Peyer's patch (tissue), 4 donors: ENCODE measurements around the gene ECM1. TPM values are rescaled to one million over a fixed set of nuclear protein-coding genes. Genes with fewer than 3 reads are reported as not detected.
A peak's percentile ranks its signal among the peaks of the same experiment; 100 is the strongest.

Experiments used
- DNase-seq, 3 donors: peaks; one replicate each; pipeline ENCODE4 v3.0.0-alpha.2; 2017 to 2019
- H3K27ac ChIP-seq, 4 donors: fragments of 200-600 bp; sonication (generic); one replicate each; pipeline ENCODE4 v1.5.1; 2016 to 2019
- H3K27me3 ChIP-seq, 2 donors: fragments of 200-600 bp; sonication (generic); one replicate each; pipeline ENCODE4 v1.5.1; 2019
- H3K36me3 ChIP-seq, 3 donors: fragments of 200-600 bp; sonication (generic); one replicate each; pipeline ENCODE4 v1.5.1; 2016 to 2019
- H3K4me1 ChIP-seq, 4 donors: fragments of 200-600 bp; sonication (generic); one replicate each; pipeline ENCODE4 v1.5.1; 2016 to 2019
- H3K4me3 ChIP-seq, 4 donors: fragments of 200-600 bp; sonication (generic); 1 replicate in 3 of 4; 2 replicates in 1 of 4; pipeline ENCODE4 v1.5.1; 2016 to 2019; ENCODE audit warnings: mild to moderate bottlenecking in 1 of 4
- H3K9me3 ChIP-seq, 4 donors: fragments of 200-600 bp; sonication (generic); one replicate each; pipeline ENCODE4 v1.5.1; 2016 to 2019; ENCODE audit warnings: mild to moderate bottlenecking in 1 of 4
- CTCF ChIP-seq, 6 experiments: fragments of 450-650 bp in 4 of 6; fragments of 200-600 bp in 2 of 6; sonication (generic) in 1 of 6; IDR thresholded peaks; one replicate each; pipeline ENCODE4 v1.5.1; 2017 to 2019; ENCODE audit warnings: antibody characterized with exemption in 6 of 6, mild to moderate bottlenecking in 3 of 6, moderate library complexity in 1 of 6
- POLR2A ChIP-seq, 2 donors: fragments of 450-650 bp; IDR thresholded peaks; one replicate each; pipeline ENCODE4 v1.5.1; 2017; ENCODE audit warnings: antibody characterized with exemption in 2 of 2, mild to moderate bottlenecking in 2 of 2, moderate library complexity in 2 of 2
- total RNA-seq, 4 donors: library from RNA; depleted of rRNA; stranded (reverse); fragments of >200 nt; gene quantifications; one replicate each; pipeline ENCODE4 v1.1.0, GENCODE V29; 2016

ECM1 gene
- total RNA-seq, 4 donors from 2014 or later: 1.4 to 11.6 (median 9.6) TPM

DNA sequence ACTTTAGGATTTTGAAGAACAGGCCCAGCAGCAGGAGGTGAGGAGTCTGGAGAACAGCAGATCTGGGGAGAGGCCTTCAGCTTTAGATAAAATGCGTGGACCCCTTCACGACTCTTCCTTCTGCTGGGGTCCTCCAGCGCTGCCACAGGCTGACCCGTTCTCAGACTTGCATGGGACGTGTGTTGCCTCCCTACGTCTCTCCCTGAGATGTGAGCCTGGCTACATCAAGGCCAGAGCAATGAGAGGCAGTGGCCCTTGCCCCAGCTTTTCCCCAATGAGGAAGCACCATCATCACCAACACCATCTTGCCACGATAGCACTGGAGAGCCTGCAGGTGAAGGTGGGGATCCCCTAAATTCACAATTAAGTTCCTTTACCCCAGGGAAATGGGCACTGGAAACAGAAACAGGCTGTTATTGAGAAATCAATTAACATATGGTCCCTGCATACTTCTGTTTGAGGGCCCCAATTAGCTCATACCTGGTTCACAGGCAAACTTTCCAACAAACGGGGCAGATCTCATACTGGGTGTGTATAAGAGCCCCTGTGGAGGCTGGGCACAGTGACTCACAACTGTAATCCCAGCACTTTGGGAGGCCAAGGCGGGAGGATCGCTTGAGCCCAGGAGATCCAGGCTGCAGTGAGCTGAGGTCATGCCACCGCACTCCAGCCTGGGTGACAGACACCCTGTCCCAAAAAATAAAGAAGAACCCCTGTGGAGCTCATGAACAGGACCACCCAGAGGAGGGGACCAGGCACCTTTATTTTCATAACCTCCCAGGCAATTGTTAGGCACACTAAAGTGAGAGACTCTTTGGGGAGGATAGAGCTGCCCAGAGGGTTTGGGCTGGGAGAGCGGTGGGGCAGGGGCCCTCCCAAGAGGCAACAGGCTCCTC lies 29.2 kb downstream of the ECM1 start:
- H3K27ac ChIP-seq: no peak overlapping the region
- H3K4me1 ChIP-seq: peaks cover 0 to 4% (median 0%) of the 10 kb centered on the region in 4 donors
- no peaks in the 10 kb centered on the region for H3K36me3 ChIP-seq
- no peak for TF ChIP-seq CTCF (IDR thresholded peaks at IDR 0.05)
- no peak for TF ChIP-seq POLR2A (IDR thresholded peaks at IDR 0.05)
- no peaks in the 10 kb centered on the region for H3K9me3 ChIP-seq
- no peak overlapping the region for H3K4me3 ChIP-seq
- DNase-seq: no peak
- H3K27me3 ChIP-seq: no peaks in the 10 kb centered on the region

DNA sequence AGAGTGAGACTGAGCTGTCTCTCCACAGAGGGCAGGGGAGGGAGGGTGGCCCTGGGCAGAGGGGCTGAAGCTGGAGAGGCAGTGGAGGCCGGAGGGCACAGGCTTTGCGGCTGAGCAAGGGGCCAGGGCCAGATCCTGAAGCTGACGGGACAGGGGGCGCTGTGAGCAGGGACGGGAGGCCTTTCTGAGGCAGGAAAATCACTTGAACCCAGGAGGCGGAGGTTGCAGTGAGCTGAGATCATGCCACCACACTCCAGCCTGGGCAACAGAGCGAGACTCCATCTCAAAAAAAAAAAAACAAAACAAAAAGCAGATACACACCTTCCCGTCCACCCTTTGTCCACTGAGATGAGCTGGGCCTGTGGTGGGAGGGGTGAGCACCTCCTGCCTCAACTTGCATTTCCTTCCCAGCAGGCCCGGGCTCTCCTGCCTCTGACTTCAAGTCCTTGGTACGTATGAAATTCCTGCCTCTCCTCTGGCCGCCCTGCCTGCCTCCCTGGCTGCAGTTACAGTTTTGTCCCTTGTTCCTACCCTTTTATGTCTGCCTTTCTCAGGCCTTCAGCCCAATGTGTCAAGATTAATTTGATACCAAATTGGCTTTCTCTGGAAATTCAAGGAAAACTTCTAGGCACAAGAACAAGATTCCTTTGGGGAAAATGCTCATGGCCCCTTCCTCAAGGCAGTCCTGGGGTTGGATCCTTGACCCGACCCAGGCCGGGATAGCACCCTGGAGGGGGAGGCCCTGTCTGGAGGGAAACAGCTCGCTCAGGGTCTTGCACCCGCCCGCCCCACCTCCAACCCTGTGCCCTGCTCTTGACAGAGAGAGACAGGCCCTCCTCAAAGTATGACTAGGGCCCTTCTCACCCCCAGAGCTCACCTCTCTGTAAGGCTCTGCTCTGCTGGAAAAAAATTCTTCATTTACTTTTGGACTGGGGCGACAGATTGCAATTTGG lies 30.1 kb downstream of the ECM1 start:
- Histone ChIP-seq H3K36me3 (no peaks in the 10 kb centered on the region), H3K27me3 (no peaks in the 10 kb centered on the region), H3K4me1 (peaks cover 0 to under 1% (median 0%) of the 10 kb centered on the region in 4 donors), H3K9me3 (no peaks in the 10 kb centered on the region), H3K27ac (no peak overlapping the region), H3K4me3 (no peak overlapping the region)
- TF ChIP-seq POLR2A (IDR thresholded peaks at IDR 0.05) (no peak), CTCF (IDR thresholded peaks at IDR 0.05) (no peak)
- DNase-seq: no peak

GRCh38 chr1:150543500-150544143 lies 35.7 kb downstream of the ECM1 start:
- H3K36me3 ChIP-seq: no peaks in the 10 kb centered on the region
- H3K27ac ChIP-seq: peak overlapping the region in 2 of 4 donors; percentile 22 to 47
- H3K27me3 ChIP-seq: no peaks in the 10 kb centered on the region
- H3K4me3 ChIP-seq: no peak overlapping the region
- peak in 1 of 3 donors; percentile 67 for DNase-seq
- TF ChIP-seq CTCF (IDR thresholded peaks at IDR 0.05) (no peak), POLR2A (IDR thresholded peaks at IDR 0.05) (no peak)
- H3K4me1 ChIP-seq: peaks cover 0 to 11% (median 4%) of the 10 kb centered on the region in 4 donors
- no peaks in the 10 kb centered on the region for H3K9me3 ChIP-seq

DNA sequence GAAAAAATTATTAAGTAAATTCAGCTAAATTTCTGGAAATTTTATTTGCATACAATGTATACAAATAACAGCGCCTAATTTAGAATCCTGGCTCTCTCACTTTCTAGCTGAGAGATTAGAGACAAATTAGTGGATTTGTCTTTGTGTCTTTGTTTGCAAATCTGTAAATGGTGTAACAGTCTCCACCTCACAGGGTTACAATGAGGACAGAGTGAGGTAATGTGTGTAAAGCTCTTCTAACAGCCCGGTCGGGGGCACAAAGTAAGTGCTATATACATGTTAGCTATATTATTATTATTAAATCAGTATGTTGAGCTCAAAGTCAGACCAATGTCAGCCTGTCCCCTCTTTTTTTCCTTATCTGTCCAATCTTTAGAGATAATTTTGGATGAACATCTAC lies 36.3 kb downstream of the ECM1 start:
- Histone ChIP-seq H3K4me3 (no peak overlapping the region), H3K36me3 (no peaks in the 10 kb centered on the region), H3K27ac (peak overlapping the region in 2 of 4 donors; percentile 22 to 47), H3K4me1 (peaks cover 0 to 11% (median 5%) of the 10 kb centered on the region in 4 donors), H3K9me3 (no peaks in the 10 kb centered on the region), H3K27me3 (no peaks in the 10 kb centered on the region)
- TF ChIP-seq CTCF (IDR thresholded peaks at IDR 0.05): no peak
- TF ChIP-seq POLR2A (IDR thresholded peaks at IDR 0.05): no peak
- no peak for DNase-seq

DNA sequence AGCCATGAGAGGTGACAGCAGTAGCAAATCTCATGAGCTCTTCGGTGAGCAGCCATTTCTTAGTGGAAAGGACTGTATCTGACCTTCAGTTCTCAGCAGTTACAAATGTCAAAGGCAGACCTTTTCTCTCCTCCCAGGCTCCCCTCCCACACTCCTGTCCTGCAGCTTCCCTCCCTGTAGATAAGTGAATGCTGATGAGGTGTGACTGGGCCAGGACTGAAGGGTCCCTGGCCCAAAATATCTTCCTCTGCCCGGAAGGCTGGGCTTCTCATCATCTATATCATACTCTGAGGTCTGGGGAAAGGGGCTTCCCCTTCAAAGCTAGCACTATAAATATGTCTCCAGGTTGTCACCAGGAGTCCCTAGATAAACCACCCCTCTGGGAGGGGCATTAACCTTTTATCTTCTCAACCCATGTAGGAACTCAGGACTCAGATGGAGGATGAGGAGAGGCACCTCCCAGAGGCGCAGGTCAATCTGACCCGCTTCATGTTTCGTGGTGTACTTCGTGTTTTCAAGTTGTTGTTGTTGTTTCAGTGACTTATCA lies 37.6 kb downstream of the ECM1 start:
- no peak for TF ChIP-seq POLR2A (IDR thresholded peaks at IDR 0.05)
- TF ChIP-seq CTCF (IDR thresholded peaks at IDR 0.05): no peak
- no peaks in the 10 kb centered on the region for H3K9me3 ChIP-seq
- no peak for DNase-seq
- H3K4me3 ChIP-seq: no peak overlapping the region
- H3K27me3 ChIP-seq: no peaks in the 10 kb centered on the region
- H3K27ac ChIP-seq: no peak overlapping the region
- no peaks in the 10 kb centered on the region for H3K36me3 ChIP-seq
- H3K4me1 ChIP-seq: peaks cover 0 to 11% (median 6%) of the 10 kb centered on the region in 4 donors
